Measurements from ENCODE around the gene EWSR1.

- TF ChIP-seq, protein P1, sequence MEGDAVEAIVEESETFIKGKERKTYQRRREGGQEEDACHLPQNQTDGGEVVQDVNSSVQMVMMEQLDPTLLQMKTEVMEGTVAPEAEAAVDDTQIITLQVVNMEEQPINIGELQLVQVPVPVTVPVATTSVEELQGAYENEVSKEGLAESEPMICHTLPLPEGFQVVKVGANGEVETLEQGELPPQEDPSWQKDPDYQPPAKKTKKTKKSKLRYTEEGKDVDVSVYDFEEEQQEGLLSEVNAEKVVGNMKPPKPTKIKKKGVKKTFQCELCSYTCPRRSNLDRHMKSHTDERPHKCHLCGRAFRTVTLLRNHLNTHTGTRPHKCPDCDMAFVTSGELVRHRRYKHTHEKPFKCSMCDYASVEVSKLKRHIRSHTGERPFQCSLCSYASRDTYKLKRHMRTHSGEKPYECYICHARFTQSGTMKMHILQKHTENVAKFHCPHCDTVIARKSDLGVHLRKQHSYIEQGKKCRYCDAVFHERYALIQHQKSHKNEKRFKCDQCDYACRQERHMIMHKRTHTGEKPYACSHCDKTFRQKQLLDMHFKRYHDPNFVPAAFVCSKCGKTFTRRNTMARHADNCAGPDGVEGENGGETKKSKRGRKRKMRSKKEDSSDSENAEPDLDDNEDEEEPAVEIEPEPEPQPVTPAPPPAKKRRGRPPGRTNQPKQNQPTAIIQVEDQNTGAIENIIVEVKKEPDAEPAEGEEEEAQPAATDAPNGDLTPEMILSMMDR (IDR thresholded peaks at IDR 0.05): no peak
- no peak for TF ChIP-seq POLR2A (IDR thresholded peaks at IDR 0.05)
- TF ChIP-seq POLR2AphosphoS5 (IDR thresholded peaks at IDR 0.05): no peak
Observed at GRCh38 chr22:29330291-29330690, 62.2 kb downstream of the EWSR1 start.
